ENCODE data around the gene ARRB2. TPM values are rescaled to one million over a fixed set of nuclear protein-coding genes. Genes with fewer than 3 reads are reported as not detected.
A peak's percentile ranks its signal among the peaks of the same experiment; 100 is the strongest.

The ARRB2 gene
- total and polyA plus RNA-seq, 2 of the 13 experiments (the other 11 are each of a cell fraction or from before 2014, with no cell fraction given): 21.5 to 49.2 TPM

GRCh38 chr17:4709794-4710692 lies at the start of gene ARRB2 (continued):
- TF ChIP-seq CREB1 (IDR thresholded peaks at IDR 0.05): no peak
- TF ChIP-seq CREB1 (CRISPR knock-in tag; IDR thresholded peaks at IDR 0.05): peak; percentile 37; the same call in 1 of the 2 replicates
- TF ChIP-seq ZNF460 (CRISPR knock-in tag; IDR thresholded peaks at IDR 0.05; ENCODE audit: borderline replicate concordance): no peak
- peak; percentile 64 for TF ChIP-seq FOXC1 (CRISPR knock-in tag; IDR thresholded peaks at IDR 0.05; ENCODE audit: borderline replicate concordance)
- no peak for TF ChIP-seq NFE2 (CRISPR knock-in tag; IDR thresholded peaks at IDR 0.05)
- TF ChIP-seq SMAD3 (CRISPR knock-in tag; IDR thresholded peaks at IDR 0.05): peak; percentile 49; the same call in 1 of the 2 replicates
- no peak for TF ChIP-seq ZNF678 (CRISPR knock-in tag; IDR thresholded peaks at IDR 0.05)
- 0 out of 2 replicates have a peak, but pooled peaks have one; percentile 12 for TF ChIP-seq ZNF605 (CRISPR knock-in tag; IDR thresholded peaks at IDR 0.05)
- TF ChIP-seq, protein P1, sequence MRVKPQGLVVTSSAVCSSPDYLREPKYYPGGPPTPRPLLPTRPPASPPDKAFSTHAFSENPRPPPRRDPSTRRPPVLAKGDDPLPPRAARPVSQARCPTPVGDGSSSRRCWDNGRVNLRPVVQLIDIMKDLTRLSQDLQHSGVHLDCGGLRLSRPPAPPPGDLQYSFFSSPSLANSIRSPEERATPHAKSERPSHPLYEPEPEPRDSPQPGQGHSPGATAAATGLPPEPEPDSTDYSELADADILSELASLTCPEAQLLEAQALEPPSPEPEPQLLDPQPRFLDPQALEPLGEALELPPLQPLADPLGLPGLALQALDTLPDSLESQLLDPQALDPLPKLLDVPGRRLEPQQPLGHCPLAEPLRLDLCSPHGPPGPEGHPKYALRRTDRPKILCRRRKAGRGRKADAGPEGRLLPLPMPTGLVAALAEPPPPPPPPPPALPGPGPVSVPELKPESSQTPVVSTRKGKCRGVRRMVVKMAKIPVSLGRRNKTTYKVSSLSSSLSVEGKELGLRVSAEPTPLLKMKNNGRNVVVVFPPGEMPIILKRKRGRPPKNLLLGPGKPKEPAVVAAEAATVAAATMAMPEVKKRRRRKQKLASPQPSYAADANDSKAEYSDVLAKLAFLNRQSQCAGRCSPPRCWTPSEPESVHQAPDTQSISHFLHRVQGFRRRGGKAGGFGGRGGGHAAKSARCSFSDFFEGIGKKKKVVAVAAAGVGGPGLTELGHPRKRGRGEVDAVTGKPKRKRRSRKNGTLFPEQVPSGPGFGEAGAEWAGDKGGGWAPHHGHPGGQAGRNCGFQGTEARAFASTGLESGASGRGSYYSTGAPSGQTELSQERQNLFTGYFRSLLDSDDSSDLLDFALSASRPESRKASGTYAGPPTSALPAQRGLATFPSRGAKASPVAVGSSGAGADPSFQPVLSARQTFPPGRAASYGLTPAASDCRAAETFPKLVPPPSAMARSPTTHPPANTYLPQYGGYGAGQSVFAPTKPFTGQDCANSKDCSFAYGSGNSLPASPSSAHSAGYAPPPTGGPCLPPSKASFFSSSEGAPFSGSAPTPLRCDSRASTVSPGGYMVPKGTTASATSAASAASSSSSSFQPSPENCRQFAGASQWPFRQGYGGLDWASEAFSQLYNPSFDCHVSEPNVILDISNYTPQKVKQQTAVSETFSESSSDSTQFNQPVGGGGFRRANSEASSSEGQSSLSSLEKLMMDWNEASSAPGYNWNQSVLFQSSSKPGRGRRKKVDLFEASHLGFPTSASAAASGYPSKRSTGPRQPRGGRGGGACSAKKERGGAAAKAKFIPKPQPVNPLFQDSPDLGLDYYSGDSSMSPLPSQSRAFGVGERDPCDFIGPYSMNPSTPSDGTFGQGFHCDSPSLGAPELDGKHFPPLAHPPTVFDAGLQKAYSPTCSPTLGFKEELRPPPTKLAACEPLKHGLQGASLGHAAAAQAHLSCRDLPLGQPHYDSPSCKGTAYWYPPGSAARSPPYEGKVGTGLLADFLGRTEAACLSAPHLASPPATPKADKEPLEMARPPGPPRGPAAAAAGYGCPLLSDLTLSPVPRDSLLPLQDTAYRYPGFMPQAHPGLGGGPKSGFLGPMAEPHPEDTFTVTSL (CRISPR knock-in tag; IDR thresholded peaks at IDR 0.05; ENCODE audit: borderline replicate concordance): no peak
- TF ChIP-seq, protein P2, sequence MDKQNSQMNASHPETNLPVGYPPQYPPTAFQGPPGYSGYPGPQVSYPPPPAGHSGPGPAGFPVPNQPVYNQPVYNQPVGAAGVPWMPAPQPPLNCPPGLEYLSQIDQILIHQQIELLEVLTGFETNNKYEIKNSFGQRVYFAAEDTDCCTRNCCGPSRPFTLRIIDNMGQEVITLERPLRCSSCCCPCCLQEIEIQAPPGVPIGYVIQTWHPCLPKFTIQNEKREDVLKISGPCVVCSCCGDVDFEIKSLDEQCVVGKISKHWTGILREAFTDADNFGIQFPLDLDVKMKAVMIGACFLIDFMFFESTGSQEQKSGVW (CRISPR knock-in tag; IDR thresholded peaks at IDR 0.05; ENCODE audit: borderline replicate concordance): no peak
- TF ChIP-seq ZNF775 (CRISPR knock-in tag; IDR thresholded peaks at IDR 0.05; ENCODE audit: borderline replicate concordance): no peak
- TF ChIP-seq NFYB (CRISPR knock-in tag; IDR thresholded peaks at IDR 0.05): peak; percentile 84
- no peak for TF ChIP-seq NPAS2 (CRISPR knock-in tag; IDR thresholded peaks at IDR 0.05; ENCODE audit: borderline replicate concordance)
- TF ChIP-seq ZNF335 (CRISPR knock-in tag; IDR thresholded peaks at IDR 0.05): 0 out of 2 replicates have a peak, but pooled peaks have one; percentile 35
- TF ChIP-seq, protein P3, sequence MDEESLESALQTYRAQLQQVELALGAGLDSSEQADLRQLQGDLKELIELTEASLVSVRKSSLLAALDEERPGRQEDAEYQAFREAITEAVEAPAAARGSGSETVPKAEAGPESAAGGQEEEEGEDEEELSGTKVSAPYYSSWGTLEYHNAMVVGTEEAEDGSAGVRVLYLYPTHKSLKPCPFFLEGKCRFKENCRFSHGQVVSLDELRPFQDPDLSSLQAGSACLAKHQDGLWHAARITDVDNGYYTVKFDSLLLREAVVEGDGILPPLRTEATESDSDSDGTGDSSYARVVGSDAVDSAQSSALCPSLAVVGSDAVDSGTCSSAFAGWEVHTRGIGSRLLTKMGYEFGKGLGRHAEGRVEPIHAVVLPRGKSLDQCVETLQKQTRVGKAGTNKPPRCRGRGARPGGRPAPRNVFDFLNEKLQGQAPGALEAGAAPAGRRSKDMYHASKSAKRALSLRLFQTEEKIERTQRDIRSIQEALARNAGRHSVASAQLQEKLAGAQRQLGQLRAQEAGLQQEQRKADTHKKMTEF (CRISPR knock-in tag; IDR thresholded peaks at IDR 0.05): peak; percentile 37; the same call in 1 of the 2 replicates
- no peak for TF ChIP-seq ATF3 (CRISPR knock-in tag; IDR thresholded peaks at IDR 0.05)
- TF ChIP-seq MEIS2 (CRISPR knock-in tag; IDR thresholded peaks at IDR 0.05): no peak; the same call in 1 of the 2 replicates
- TF ChIP-seq DNMT3B (CRISPR knock-in tag; conservative IDR thresholded peaks at IDR 0.05): no peak
- TF ChIP-seq TSC22D2 (CRISPR knock-in tag; IDR thresholded peaks at IDR 0.05; ENCODE audit: borderline replicate concordance): no peak
- peak; percentile 80 for TF ChIP-seq NFYC (CRISPR knock-in tag; IDR thresholded peaks at IDR 0.05)
- no peak for TF ChIP-seq DNMT1 (CRISPR knock-in tag; IDR thresholded peaks at IDR 0.05)
- no peak for TF ChIP-seq CHD4 (IDR thresholded peaks at IDR 0.05; ENCODE audit: borderline replicate concordance, low read length)

All from HepG2 (cell line).